K562 (cell line): ENCODE measurements around the gene DYNLL1. TPM values are rescaled to one million over a fixed set of nuclear protein-coding genes. Genes with fewer than 3 reads are reported as not detected.

ENCODE experiments used
- ATAC-seq: fragments of 200-7000 bp; cut with Tn5 transposase; 3 replicates; pipeline ENCODE4 v1.9.1; 2020; ENCODE audit warnings: moderate library complexity
- BruUV-seq: library from RNA; stranded (reverse); fragments of 400-500 nt; replicated peaks from 2 replicates; lab custom pipeline; 2021; lab: Mats Ljungman, UMichigan
- CTCF ChIA-PET: fragments of 300-600 bp; formaldehyde crosslinking; extraction: SDS; loops from one replicate; lab custom pipeline; 2021; ENCODE audit warnings: low intra/inter-chr PET ratio; lab: Yijun Ruan, JAX
- POLR2A ChIA-PET: fragments of 300-600, 350-650 bp; sonication (Branson Sonifier 250); formaldehyde crosslinking; extraction: SDS; loops from one replicate; lab custom pipeline; 2021; ENCODE audit warnings: antibody characterized with exemption, inconsistent platforms; lab: Yijun Ruan, JAX
- DNase-seq, 4 experiments: peaks; one replicate each; pipeline versions ENCODE4 v3.0.0 to v3.0.0-alpha.2; 2011 to 2018; ENCODE audit warnings: low spot score in 3 of 4, mixed read lengths in 3 of 4; ENCODE audit errors: extremely low read depth in 1 of 4
- FAIRE-seq: peaks from 2 replicates; lab custom pipeline; 2011; peaks lifted over from hg19 to GRCh38; lab: Jason Lieb, UNC
- H2AFZ ChIP-seq: 2 replicates; pipeline ENCODE4 v1.6.0; 2011; ENCODE audit warnings: low read depth, low read length, control low read depth, inconsistent platforms
- H3K27ac ChIP-seq: fragments of 200-600 bp; 3 replicates; pipeline ENCODE4 v1.8.0; 2011; ENCODE audit warnings: low read depth, mild to moderate bottlenecking, control low read depth, inconsistent platforms, low read length, moderate library complexity, mixed read lengths; ENCODE audit errors: extremely low read depth
- H3K27me3 ChIP-seq, 2 experiments: fragments of 300-600 bp in 1 of 2; 2 replicates in 1 of 2; 3 replicates in 1 of 2; pipeline versions ENCODE4 v1.6.0 to v1.8.0; 2011; ENCODE audit warnings: inconsistent platforms in 2 of 2, low read length in 2 of 2, mild to moderate bottlenecking in 1 of 2, mixed read lengths in 1 of 2, moderate library complexity in 1 of 2; ENCODE audit not compliant: control insufficient read depth in 2 of 2, insufficient read depth in 2 of 2
- H3K36me3 ChIP-seq: fragments of 300-600 bp; 3 replicates; pipeline ENCODE4 v1.8.0; 2011; ENCODE audit warnings: mild to moderate bottlenecking, low read length, inconsistent platforms; ENCODE audit not compliant: control insufficient read depth, insufficient read depth
- H3K4me1 ChIP-seq, 2 experiments: fragments of 200-600 bp in 1 of 2; replicated peaks in 1 of 2; 2 replicates in 1 of 2; 3 replicates in 1 of 2; pipeline versions ENCODE4 v1.5.1 to v1.8.0; 2011; ENCODE audit warnings: inconsistent platforms in 2 of 2, low read length in 2 of 2, mild to moderate bottlenecking in 1 of 2, mixed read lengths in 1 of 2, moderate library complexity in 1 of 2; ENCODE audit not compliant: control insufficient read depth in 2 of 2, insufficient read depth in 2 of 2
- H3K4me2 ChIP-seq: 2 replicates; pipeline ENCODE4 v1.6.1; 2011; ENCODE audit warnings: low read length, control low read depth, inconsistent platforms, mixed read lengths; ENCODE audit not compliant: insufficient read depth
- H3K4me3 ChIP-seq: fragments of 200-600 bp; sonication (generic), shearing (Covaris generic); 2 replicates; pipeline ENCODE4 v1.5.1; 2016; ENCODE audit warnings: control low read depth, inconsistent platforms
- H3K79me2 ChIP-seq: fragments of 200-600 bp; 3 replicates; pipeline ENCODE4 v1.8.0; 2011; ENCODE audit warnings: low read length, inconsistent platforms; ENCODE audit not compliant: control insufficient read depth, insufficient read depth
- H3K9ac ChIP-seq, 2 experiments: 2 replicates each; pipeline versions ENCODE4 v1.6.0 to v1.6.1; 2011; ENCODE audit warnings: low read depth in 2 of 2, low read length in 2 of 2, control low read depth in 1 of 2, inconsistent platforms in 1 of 2, mild to moderate bottlenecking in 1 of 2, mixed read lengths in 1 of 2; ENCODE audit not compliant: insufficient read depth in 1 of 2
- H3K9me1 ChIP-seq: one replicate; pipeline ENCODE4 v1.6.0; 2011; ENCODE audit warnings: inconsistent platforms, mild to moderate bottlenecking, low read length, moderate library complexity; ENCODE audit not compliant: control insufficient read depth, insufficient read depth
- H3K9me3 ChIP-seq: replicated peaks from 2 replicates; pipeline ENCODE4 v1.5.1; 2011; ENCODE audit warnings: low read depth, low read length, inconsistent platforms; ENCODE audit not compliant: control insufficient read depth, insufficient read depth
- H4K20me1 ChIP-seq: replicated peaks from 2 replicates; pipeline ENCODE4 v1.6.1; 2011; ENCODE audit warnings: low read length, inconsistent platforms, mixed read lengths; ENCODE audit not compliant: control insufficient read depth, insufficient read depth
- ASH1L ChIP-seq: fragments of 450-650 bp; IDR thresholded peaks from 2 replicates; pipeline ENCODE4 v1.6.1; 2018; ENCODE audit warnings: borderline replicate concordance, mild to moderate bottlenecking, low read depth; ENCODE audit not compliant: partially characterized antibody
- CBFA2T3 ChIP-seq: fragments of 450-650 bp; IDR thresholded peaks from 2 replicates; pipeline ENCODE4 v1.6.1; 2017
- CHAMP1 ChIP-seq: fragments of 450-650 bp; IDR thresholded peaks from 2 replicates; pipeline ENCODE4 v1.6.1; 2016; ENCODE audit warnings: mild to moderate bottlenecking
- FOXM1 ChIP-seq, 2 experiments: fragments of 450-650 bp in 1 of 2; sonication (generic) in 1 of 2; formaldehyde crosslinking in 1 of 2; IDR thresholded peaks; 2 replicates each; pipeline versions ENCODE4 v1.6.1 to v1.9.0; 2017 to 2022; ENCODE audit warnings: low read depth in 2 of 2, mild to moderate bottlenecking in 2 of 2, missing genetic modification reagents in 1 of 2, moderate library complexity in 1 of 2
- FOXP4 ChIP-seq: sonication (generic); formaldehyde crosslinking; IDR thresholded peaks from 2 replicates; pipeline ENCODE4 v1.8.0; 2022; ENCODE audit warnings: mild to moderate bottlenecking, missing genetic modification reagents, borderline replicate concordance
- FUS ChIP-seq: fragments of 200-400 bp; formaldehyde crosslinking; optimal IDR thresholded peaks from 2 replicates; pipeline ENCODE3; 2017; ENCODE audit warnings: low read depth, low read length
- MXI1 ChIP-seq: IDR thresholded peaks from 2 replicates; pipeline ENCODE4 v1.6.1; 2011; ENCODE audit warnings: low read depth, mild to moderate bottlenecking, improper control_type of control experiment, low read length
- NR1H2 ChIP-seq: sonication (generic); formaldehyde crosslinking; IDR thresholded peaks from 2 replicates; pipeline ENCODE4 v1.4.0; 2020; ENCODE audit warnings: mild to moderate bottlenecking, missing genetic modification reagents
- PBX2 ChIP-seq, 2 experiments: IDR thresholded peaks in 1 of 2; conservative IDR thresholded peaks in 1 of 2; 2 replicates each; pipeline ENCODE4 v1.6.1; 2016; ENCODE audit warnings: low read depth in 2 of 2, mild to moderate bottlenecking in 1 of 2, missing compliant biosample characterization in 1 of 2, missing genetic modification characterization in 1 of 2, moderate library complexity in 1 of 2
- SP2 ChIP-seq: IDR thresholded peaks from 2 replicates; pipeline ENCODE4 v1.6.1; 2011; ENCODE audit warnings: mild to moderate bottlenecking, low read depth, low read length, moderate library complexity; ENCODE audit not compliant: poor library complexity, severe bottlenecking; ENCODE audit errors: extremely low read depth
- ZNF175 ChIP-seq: fragments of 200-800 bp; sonication (Bioruptor generic); IDR thresholded peaks from 2 replicates; pipeline ENCODE4 v1.6.1; 2016; ENCODE audit warnings: low read depth, mild to moderate bottlenecking, missing genetic modification characterization, missing compliant biosample characterization
- ZNF224 ChIP-seq: sonication (generic); formaldehyde crosslinking; IDR thresholded peaks from 2 replicates; pipeline ENCODE4 v1.8.0; 2022; ENCODE audit warnings: mild to moderate bottlenecking, missing genetic modification reagents
- ZSCAN29 ChIP-seq: fragments of 450-650 bp; IDR thresholded peaks from 2 replicates; pipeline ENCODE4 v1.6.1; 2017
- WGBS: fragments of 100-300 bp; shearing (Covaris generic); methylation state at CpG from one replicate; pipeline ENCODE4 v1.1.6; 2016; ENCODE audit warnings: low coverage, mixed read lengths; ENCODE audit not compliant: insufficient coverage; ENCODE audit errors: missing lambda C conversion rate; 5-methylcytosine and 5-hydroxymethylcytosine counted together
- in situ Hi-C: fragments of 300-500 bp; cut with MboI; formaldehyde crosslinking; loops from 4 replicates; pipeline ENCODE4 v1.15.0; 2018; ENCODE audit warnings: inconsistent platforms, mixed read lengths
- intact Hi-C: fragments of 100-400 bp; cut with micrococcal nuclease; formaldehyde crosslinking; loops from 2 replicates; pipeline ENCODE4 v1.14.2; 2022
- polyA plus RNA-seq, 8 experiments: library from polyadenylated mRNA; depleted of rRNA in 4 of 8; stranded (reverse) in 5 of 8; unstranded in 3 of 8; fragments of >200 nt; fragmentation: Nextera tagmentation in 2 of 8; fragmentation: Illumina TruSeq in 1 of 8; extraction: Ambion mirVana in 2 of 8; extraction: Trizol in 1 of 8; gene quantifications; 2 replicates each; pipeline versions ENCODE4 v1.2.1 to v1.2.3, GENCODE V29; 2011 to 2014; ENCODE audit warnings: inconsistent platforms in 1 of 8, missing spikeins in 1 of 8
- total RNA-seq, 7 experiments: library from RNA; depleted of rRNA in 6 of 7; stranded (reverse); fragments of >200 nt in 6 of 7; fragmentation: Illumina TruSeq in 2 of 7; extraction: Trizol in 2 of 7; gene quantifications; 2 replicates each; pipeline versions ENCODE4 v1.2.1 to v1.2.3, GENCODE V29; 2011 to 2021; ENCODE audit warnings: low replicate concordance in 1 of 7

The DYNLL1 gene
- total and polyA plus RNA-seq, 9 of the 15 experiments (the other 6 are each of a cell fraction or from before 2014, with no cell fraction given) = 303 to 1,112 (median 468) TPM

GRCh38 chr12:120528861-120529525 lies 33.1 kb downstream of the DYNLL1 start, which contains the start of gene COQ5:
TSS of gene COQ5 (minus strand) at chr12:120529158. CDS start at chr12:120529141, 17 bp downstream.
- FAIRE-seq = peak; percentile 82
- Histone ChIP-seq H4K20me1 (no peaks in the 10 kb centered on the region), H3K4me2 (peak within 1 kb of the TSS; percentile 91), H3K9ac (peak within 1 kb of the TSS; percentile 89 to 96), H3K4me1 (peaks cover 4 to 9% of the 10 kb centered on the region in 2 experiments; a peak in 4 of 5 replicates), H2AFZ (peak within 1 kb of the TSS; percentile 98), H3K9me3 (no peaks in the 10 kb centered on the region), H3K27ac (peak within 1 kb of the TSS; percentile 95), H3K79me2 (peaks cover 9% of the 10 kb centered on the region; the same call in 2 of the 3 replicates), H3K9me1 (no peaks in the 10 kb centered on the region), H3K27me3 (no peaks in the 10 kb centered on the region), H3K36me3 (no peaks in the 10 kb centered on the region), H3K4me3 (peak within 1 kb of the TSS; percentile 69)
- BruUV-seq = no TSS peak
- POLR2A ChIA-PET = interaction anchor here (0.6 to 2.6 kb wide), 13 partner anchors 10 to 701 kb away, joined by 3 to 26 read pairs (median 4); partner anchors contain the start of gene DYNLL1
- WGBS = 2% methylated on average over 35 of the region's 38 CpGs
- CTCF ChIA-PET = no interaction called here
- DNase-seq = peak; percentile 76 to 92 (median 80)
- in situ Hi-C loops = no loop called here
- peak; percentile 95 for ATAC-seq
- intact Hi-C loops = loop anchor here (2.0 kb wide), 1 partner anchor 58 kb away; no protein-coding TSS in a partner anchor
- TF ChIP-seq ZNF224 (CRISPR knock-in tag) = no peak
- TF ChIP-seq CBFA2T3 = no peak
- no peak; the same call in 1 of the 2 replicates for TF ChIP-seq CHAMP1
- 0 out of 2 replicates have a peak, but pooled peaks have one; percentile 5 for TF ChIP-seq FOXP4 (CRISPR knock-in tag)
- no peak; the same call in 1 of the 2 replicates for TF ChIP-seq ZSCAN29
- no peak for TF ChIP-seq FUS
- no peak for TF ChIP-seq FOXM1 (IDR thresholded peaks at IDR 0.05; ENCODE audit: low read depth)
- no peak for TF ChIP-seq FOXM1 (CRISPR knock-in tag; IDR thresholded peaks at IDR 0.05; ENCODE audit: low read depth)
- TF ChIP-seq MXI1 = no peak
- no peak for TF ChIP-seq ASH1L
- no peak for TF ChIP-seq SP2
- TF ChIP-seq NR1H2 (CRISPR knock-in tag) = no peak
- no peak for TF ChIP-seq PBX2 (CRISPR knock-in tag; IDR thresholded peaks at IDR 0.05; ENCODE audit: low read depth)
- peak; percentile 27; the same call in 1 of the 2 replicates for TF ChIP-seq PBX2 (tag; conservative IDR thresholded peaks at IDR 0.05; ENCODE audit: low read depth)
- 0 out of 2 replicates have a peak, but pooled peaks have one; percentile 55 for TF ChIP-seq ZNF175
